Spleen (tissue), 11 donors: ENCODE measurements around the gene AGTPBP1. TPM values are rescaled to one million over a fixed set of nuclear protein-coding genes. Genes with fewer than 3 reads are reported as not detected.
A peak's percentile ranks its signal among the peaks of the same experiment; 100 is the strongest.
"Not testable (repeated sequence)": the region's sequence is repeated elsewhere in the genome, so short reads cannot be mapped to it uniquely, and the experiment has no call there.

Experiments
- DNase-seq: peaks from one replicate; pipeline ENCODE4 v3.0.0-alpha.2; 2020
- H3K27ac ChIP-seq, 8 donors: fragments of 200-600 bp; sonication (generic) in 7 of 8; 1 replicate in 4 of 8; 2 replicates in 4 of 8; pipeline versions ENCODE4 v1.5.0 to v1.8.0; 2016 to 2021; ENCODE audit warnings: inconsistent platforms in 4 of 8, mild to moderate bottlenecking in 4 of 8, moderate library complexity in 1 of 8
- H3K27me3 ChIP-seq, 7 donors: fragments of 200-600 bp; sonication (generic) in 6 of 7; replicated peaks in 1 of 7; 1 replicate in 4 of 7; 2 replicates in 3 of 7; pipeline versions ENCODE4 v1.5.0 to v1.8.0; 2016 to 2021; ENCODE audit warnings: inconsistent platforms in 3 of 7, mild to moderate bottlenecking in 1 of 7
- H3K36me3 ChIP-seq, 6 donors: fragments of 200-600 bp; sonication (generic) in 5 of 6; 1 replicate in 4 of 6; 2 replicates in 2 of 6; pipeline versions ENCODE4 v1.5.0 to v1.8.0; 2016 to 2021; ENCODE audit warnings: inconsistent platforms in 2 of 6
- H3K4me1 ChIP-seq, 6 donors: fragments of 200-600 bp; sonication (generic) in 5 of 6; 1 replicate in 3 of 6; 2 replicates in 3 of 6; pipeline versions ENCODE4 v1.5.0 to v1.8.0; 2016 to 2021; ENCODE audit warnings: inconsistent platforms in 3 of 6
- H3K4me3 ChIP-seq, 8 donors: fragments of 200-600 bp; sonication (generic) in 7 of 8; 1 replicate in 4 of 8; 2 replicates in 4 of 8; pipeline versions ENCODE4 v1.5.0 to v1.8.0; 2016 to 2021; ENCODE audit warnings: inconsistent platforms in 4 of 8, mild to moderate bottlenecking in 4 of 8, moderate library complexity in 2 of 8
- H3K9me3 ChIP-seq, 8 donors: fragments of 200-600 bp; sonication (generic) in 7 of 8; 1 replicate in 4 of 8; 2 replicates in 4 of 8; pipeline versions ENCODE4 v1.5.0 to v1.8.0; 2016 to 2021; ENCODE audit warnings: inconsistent platforms in 4 of 8
- POLR2A ChIP-seq, 3 donors: fragments of 450-650 bp; IDR thresholded peaks; one replicate each; pipeline ENCODE4 v1.5.1; 2017; ENCODE audit warnings: antibody characterized with exemption in 3 of 3, mild to moderate bottlenecking in 1 of 3
- POLR2AphosphoS5 ChIP-seq, 3 donors: sonication (generic); formaldehyde crosslinking; IDR thresholded peaks; one replicate each; pipeline ENCODE4 v1.5.1; 2017; ENCODE audit warnings: antibody characterized with exemption in 3 of 3
- WGBS, 5 donors: extraction: QIAGEN DNeasy Blood & Tissue Kit in 3 of 5; methylation state at CpG; one replicate each; pipeline versions ENCODE4 v1.1.5 to v1.1.7; 2013 to 2018; 5-methylcytosine and 5-hydroxymethylcytosine counted together
- intact Hi-C: fragments of 100-400 bp; cut with DNase I; formaldehyde crosslinking; loops from one replicate; pipeline ENCODE4 v1.15.0; 2023; ENCODE audit warnings: low total_unique reads
- polyA plus RNA-seq, 3 donors: library from polyadenylated mRNA; stranded (reverse); fragments of 200-250 nt; gene quantifications; one replicate each; pipeline ENCODE4 v1.2.1, GENCODE V29; 2013
- total RNA-seq, 7 donors: library from RNA; depleted of rRNA in 3 of 7; stranded (reverse); fragments of >200 nt in 3 of 7; fragmentation: NEBNext Ultra II Directional in 4 of 7; extraction: Animal tissue kit (Norgen Biotek cat#: 25700) in 4 of 7; gene quantifications; one replicate each; pipeline versions ENCODE4 v1.1.0 to v1.2.1, GENCODE V29; 2016 to 2021
- TF ChIP-seq, protein P1 (sequence below), 11 experiments: fragments of 200-600 bp in 7 of 11; fragments of 450-650 bp in 4 of 11; sonication (generic) in 4 of 11; IDR thresholded peaks in 8 of 11; conservative IDR thresholded peaks in 3 of 11; 1 replicate in 7 of 11; 2 replicates in 4 of 11; pipeline versions ENCODE4 v1.4.0 to v1.8.0; 2016 to 2021; ENCODE audit warnings: antibody characterized with exemption in 11 of 11, inconsistent platforms in 4 of 11, mild to moderate bottlenecking in 1 of 11
- donor health status: healthy with polysubstance abuse.
- donor health status: DM: no; HTN: no; CAD: no; lungs with moderate emphysema.
- donor health status: DM: no; HTN: no; CAD: no.
- donor health status: Bipolar disorder and iron deficiency.
- donor health status: healthy.
- donor health status: DM: no; HTN: no; CAD: no.
- donor health status: DM: yes; HTN: yes; CAD: no.

AGTPBP1 gene
- total and polyA plus RNA-seq, 10 donors = 5.3 to 83.6 (median 47.5) TPM

DNA sequence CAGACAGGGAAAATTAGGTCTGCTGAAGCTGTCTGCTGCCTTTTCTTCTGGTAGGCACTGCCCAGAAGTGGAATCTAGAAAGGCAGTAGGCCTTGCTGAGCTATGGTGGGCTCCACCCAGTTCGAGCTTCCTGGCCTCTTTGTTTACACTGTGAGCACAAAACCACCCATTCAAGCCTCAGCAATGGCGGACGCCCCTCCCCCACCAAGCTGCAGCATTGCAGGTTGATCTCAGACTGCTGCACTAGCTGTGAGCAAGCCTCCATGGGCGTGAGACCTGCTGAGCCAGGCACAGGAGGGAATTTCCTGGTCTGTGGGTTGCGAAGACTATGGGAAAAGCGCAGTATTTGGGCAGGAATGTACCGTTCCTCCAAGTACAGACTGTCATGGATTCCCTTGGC lies 18.5 kb downstream of the AGTPBP1 start:
- intact Hi-C loops = no loop called here
- TF ChIP-seq POLR2AphosphoS5 (IDR thresholded peaks at IDR 0.05) (peak in 2 of 3 donors; percentile 11 to 36), POLR2A (IDR thresholded peaks at IDR 0.05) (no peak)
- Histone ChIP-seq H3K27me3 (no peaks in the 10 kb centered on the region), H3K36me3 (peaks cover 0 to 21% (median 5%) of the 10 kb centered on the region in 6 donors), H3K4me3 (no peak overlapping the region), H3K4me1 (peaks cover 0 to 54% (median 7%) of the 10 kb centered on the region in 6 donors), H3K27ac (peak overlapping the region in 3 of 8 donors; percentile 46 to 65 (median 50)), H3K9me3 (no peaks in the 10 kb centered on the region)
- DNase-seq = peak; percentile 83
- 81 to 94% (median 86%) methylated on average over 7 of the region's 7 CpGs for WGBS, 5 donors

DNA sequence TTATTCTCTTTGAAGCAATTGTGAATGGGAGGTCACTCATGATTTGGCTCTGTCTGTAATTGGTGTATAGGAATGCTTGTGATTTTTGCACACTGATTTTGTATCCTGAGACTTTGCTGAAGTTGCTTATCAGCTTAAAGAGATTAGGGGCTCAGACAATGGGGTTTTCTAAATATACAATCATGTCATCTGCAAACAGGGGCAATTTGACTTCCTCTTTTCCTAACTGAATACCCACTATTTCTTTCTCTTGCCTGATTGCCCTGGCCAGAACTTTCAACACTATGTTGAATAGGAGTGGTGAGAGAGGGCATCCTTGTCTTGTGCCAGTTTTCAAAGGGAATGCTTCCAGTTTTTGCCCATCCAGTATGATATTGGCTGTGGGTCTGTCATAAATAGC lies 22.3 kb downstream of the AGTPBP1 start:
- DNase-seq, H3K27me3 ChIP-seq, H3K4me3 ChIP-seq, H3K9me3 ChIP-seq, intact Hi-C loops, H3K27ac ChIP-seq: not testable (repeated sequence)
- Histone ChIP-seq H3K36me3 (peaks cover 0 to 21% (median 5%) of the 10 kb centered on the region in 6 donors), H3K4me1 (peaks cover 0 to 55% (median 30%) of the 10 kb centered on the region in 6 donors)

DNA sequence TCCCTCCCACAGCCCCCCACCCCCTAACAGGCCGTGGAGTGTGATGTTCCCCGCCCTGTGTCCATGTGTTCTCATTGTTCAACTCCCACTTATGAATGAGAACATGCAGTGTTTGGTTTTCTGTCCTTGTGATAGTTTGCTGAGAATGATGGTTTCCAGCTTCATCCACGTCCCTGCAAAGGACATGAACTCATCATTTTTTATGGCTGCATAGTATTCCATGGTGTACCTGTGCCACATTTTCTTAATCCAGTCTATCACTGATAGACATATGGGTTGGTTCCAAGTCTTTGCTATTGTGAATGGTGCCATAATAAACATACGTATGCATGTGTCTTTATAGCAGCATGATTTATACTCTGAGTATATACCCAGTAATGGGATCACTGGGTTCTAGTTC lies 23.9 kb downstream of the AGTPBP1 start:
- Histone ChIP-seq H3K36me3 (peaks cover 0 to 10% (median 3%) of the 10 kb centered on the region in 6 donors), H3K27ac (peak overlapping the region in 4 of 8 donors; percentile 69 to 89 (median 86)), H3K4me1 (peaks cover 0 to 52% (median 30%) of the 10 kb centered on the region in 6 donors)
- WGBS, 5 donors = 91 to 95% (median 92%) methylated on average over 4 of the region's 4 CpGs
- intact Hi-C loops, H3K9me3 ChIP-seq, H3K4me3 ChIP-seq, H3K27me3 ChIP-seq, DNase-seq: not testable (repeated sequence)

DNA sequence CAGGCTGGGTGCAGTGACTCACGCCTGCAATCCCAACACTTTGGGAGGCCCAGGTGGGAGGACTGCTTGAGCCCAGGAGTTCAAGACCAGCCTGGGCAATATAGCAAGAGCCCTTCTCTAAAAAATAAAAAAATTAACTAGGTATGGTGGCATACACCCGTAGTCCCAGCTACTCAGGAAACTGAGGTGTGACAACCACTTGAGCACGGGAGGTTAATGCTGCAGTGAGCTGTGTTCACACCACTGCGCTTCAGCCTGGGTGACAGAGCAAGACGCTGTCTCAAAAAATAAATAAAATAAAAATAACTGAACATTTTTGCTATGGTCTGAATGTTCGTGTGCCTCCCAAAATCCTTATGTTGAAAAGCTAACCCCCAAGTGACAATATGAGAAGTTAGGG lies 24.5 kb downstream of the AGTPBP1 start:
- DNase-seq = no peak
- WGBS, 5 donors = 72 to 87% (median 79%) methylated on average over 6 of the region's 6 CpGs
- peaks cover 0 to 5% (median under 1%) of the 10 kb centered on the region in 6 donors for H3K36me3 ChIP-seq
- H3K9me3 ChIP-seq = peaks cover 0 to 4% (median 0%) of the 10 kb centered on the region in 8 donors
- H3K4me1 ChIP-seq = peaks cover 0 to 52% (median 30%) of the 10 kb centered on the region in 6 donors
- no peak overlapping the region for H3K4me3 ChIP-seq
- TF ChIP-seq POLR2AphosphoS5 (IDR thresholded peaks at IDR 0.05) (no peak), POLR2A (IDR thresholded peaks at IDR 0.05) (no peak)
- TF ChIP-seq, protein P1, sequence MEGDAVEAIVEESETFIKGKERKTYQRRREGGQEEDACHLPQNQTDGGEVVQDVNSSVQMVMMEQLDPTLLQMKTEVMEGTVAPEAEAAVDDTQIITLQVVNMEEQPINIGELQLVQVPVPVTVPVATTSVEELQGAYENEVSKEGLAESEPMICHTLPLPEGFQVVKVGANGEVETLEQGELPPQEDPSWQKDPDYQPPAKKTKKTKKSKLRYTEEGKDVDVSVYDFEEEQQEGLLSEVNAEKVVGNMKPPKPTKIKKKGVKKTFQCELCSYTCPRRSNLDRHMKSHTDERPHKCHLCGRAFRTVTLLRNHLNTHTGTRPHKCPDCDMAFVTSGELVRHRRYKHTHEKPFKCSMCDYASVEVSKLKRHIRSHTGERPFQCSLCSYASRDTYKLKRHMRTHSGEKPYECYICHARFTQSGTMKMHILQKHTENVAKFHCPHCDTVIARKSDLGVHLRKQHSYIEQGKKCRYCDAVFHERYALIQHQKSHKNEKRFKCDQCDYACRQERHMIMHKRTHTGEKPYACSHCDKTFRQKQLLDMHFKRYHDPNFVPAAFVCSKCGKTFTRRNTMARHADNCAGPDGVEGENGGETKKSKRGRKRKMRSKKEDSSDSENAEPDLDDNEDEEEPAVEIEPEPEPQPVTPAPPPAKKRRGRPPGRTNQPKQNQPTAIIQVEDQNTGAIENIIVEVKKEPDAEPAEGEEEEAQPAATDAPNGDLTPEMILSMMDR (IDR thresholded peaks at IDR 0.05 in 8 of 11, conservative IDR thresholded peaks at IDR 0.05 in 3 of 11) = no peak
- H3K27me3 ChIP-seq = no peaks in the 10 kb centered on the region
- intact Hi-C loops = no loop called here
- H3K27ac ChIP-seq = peak overlapping the region in 7 of 8 donors; percentile 1 to 89 (median 84)

DNA sequence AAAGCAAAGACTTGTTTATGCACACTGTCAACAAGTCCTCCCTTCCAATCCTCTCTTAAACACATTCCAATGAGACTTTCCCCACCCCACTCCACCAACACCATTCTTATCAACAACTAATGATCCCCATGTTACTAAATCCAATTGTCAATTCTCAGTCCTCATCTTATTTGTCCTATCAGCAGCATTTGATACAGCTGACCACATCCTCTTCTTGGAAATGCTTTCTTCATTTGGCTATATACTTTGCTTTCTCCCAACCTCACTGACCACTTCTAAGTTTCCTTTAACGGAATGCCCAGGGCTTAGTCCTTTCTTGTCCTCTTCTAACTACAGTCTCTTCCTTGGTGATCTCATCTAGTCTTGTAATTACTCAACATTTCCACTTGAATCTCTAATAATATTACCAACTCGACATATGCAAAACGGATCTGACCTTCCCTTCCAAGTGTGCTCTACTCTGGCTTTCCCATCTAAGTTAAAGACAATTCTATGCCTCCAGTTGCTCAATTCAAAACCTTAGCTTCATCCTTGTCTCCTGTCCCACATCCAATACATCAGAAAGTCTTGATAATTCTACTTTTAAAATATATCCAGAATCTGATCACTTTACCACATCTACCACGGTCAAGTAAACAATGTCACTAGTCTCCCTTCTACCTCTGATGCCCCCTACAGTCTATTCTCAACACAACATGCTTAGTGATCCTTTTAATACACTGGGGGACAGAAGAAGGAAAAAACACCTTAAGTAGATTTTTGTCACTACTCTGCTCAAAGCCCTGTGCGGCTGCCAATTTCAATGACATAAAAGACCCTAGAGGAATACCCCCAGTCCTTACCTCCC lies 25.5 kb downstream of the AGTPBP1 start:
- WGBS, 5 donors = 44 to 71% (median 60%) methylated on average over 5 of the region's 5 CpGs
- Histone ChIP-seq H3K27me3 (no peaks in the 10 kb centered on the region), H3K27ac (peak overlapping the region in 7 of 8 donors; percentile 69 to 89 (median 84)), H3K4me3 (peak overlapping the region in 2 of 8 donors; percentile 3 to 13), H3K9me3 (peaks cover 0 to 4% (median 0%) of the 10 kb centered on the region in 8 donors), H3K4me1 (peaks cover 0 to 52% (median 30%) of the 10 kb centered on the region in 6 donors), H3K36me3 (peaks cover 0 to 11% (median 0%) of the 10 kb centered on the region in 6 donors)
- intact Hi-C loops = no loop called here
- no peak for DNase-seq
- no peak for TF ChIP-seq POLR2AphosphoS5 (IDR thresholded peaks at IDR 0.05)
- no peak for TF ChIP-seq POLR2A (IDR thresholded peaks at IDR 0.05)
- TF ChIP-seq, protein P1 (IDR thresholded peaks at IDR 0.05 in 8 of 11, conservative IDR thresholded peaks at IDR 0.05 in 3 of 11) = peak in 6 of 11 experiments; percentile 17 to 43 (median 27)
